ENCODE data around the gene FAM168A.

DNA sequence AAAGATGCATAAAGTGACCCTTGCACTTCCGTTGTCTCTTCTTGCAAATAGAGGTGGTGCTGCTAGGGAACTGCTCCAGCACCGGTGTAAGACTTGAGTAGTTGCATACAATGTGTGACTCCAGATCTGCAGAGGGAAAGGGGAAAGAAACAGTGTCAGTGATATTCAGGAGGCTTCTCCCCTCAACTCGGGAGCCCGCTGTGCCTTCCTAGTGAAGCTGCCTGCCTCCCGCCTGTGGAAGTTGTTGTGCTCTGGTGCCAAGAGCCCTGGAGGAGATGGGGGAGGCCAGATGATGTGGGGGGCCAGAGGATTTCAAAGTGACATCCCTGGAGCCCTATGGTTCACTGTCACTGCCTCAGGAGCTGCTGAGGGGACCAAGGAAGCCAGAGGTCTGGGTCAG lies 191.3 kb downstream of the FAM168A start:
- no peak for TF ChIP-seq FOS (IDR thresholded peaks at IDR 0.05; ENCODE audit: extremely low read depth, insufficient read length)
- no peak for TF ChIP-seq RBM34 (IDR thresholded peaks at IDR 0.05; ENCODE audit: borderline replicate concordance, insufficient read depth, low read length)
- no peak for TF ChIP-seq PHF8 (IDR thresholded peaks at IDR 0.05; ENCODE audit: borderline replicate concordance, low read length)
- TF ChIP-seq CEBPB (tag; IDR thresholded peaks at IDR 0.05) = no peak
- TF ChIP-seq MYC (IDR thresholded peaks at IDR 0.05; ENCODE audit: low read depth, low read length) = no peak
- no peak for TF ChIP-seq MYC (CRISPR knock-in tag; IDR thresholded peaks at IDR 0.05; ENCODE audit: borderline replicate concordance, low read depth)
- no peak for TF ChIP-seq CREB1 (IDR thresholded peaks at IDR 0.05)
- TF ChIP-seq CREB1 (CRISPR knock-in tag; IDR thresholded peaks at IDR 0.05) = no peak
- no peak for TF ChIP-seq BHLHE40 (IDR thresholded peaks at IDR 0.05; ENCODE audit: low read length)
- TF ChIP-seq LEF1 (IDR thresholded peaks at IDR 0.05) = no peak
- TF ChIP-seq SP2 (IDR thresholded peaks at IDR 0.05; ENCODE audit: extremely low read depth, low read depth, low read length, poor library complexity, severe bottlenecking) = no peak
- no peak for TF ChIP-seq ZNF23 (CRISPR knock-in tag; IDR thresholded peaks at IDR 0.05)
- no peak for TF ChIP-seq RFX5 (IDR thresholded peaks at IDR 0.05; ENCODE audit: low read depth, low read length)
- TF ChIP-seq MLX (CRISPR knock-in tag; conservative IDR thresholded peaks at IDR 0.05) = no peak
